Measurements from ENCODE around the gene SENP1. TPM values are rescaled to one million over a fixed set of nuclear protein-coding genes. Genes with fewer than 3 reads are reported as not detected.
A peak's percentile ranks its signal among the peaks of the same experiment; 100 is the strongest.
"Not testable (repeated sequence)": the region's sequence is repeated elsewhere in the genome, so short reads cannot be mapped to it uniquely, and the experiment has no call there.

Gene SENP1
- total RNA-seq, 1 donor from 2014 or later: 44.0 TPM

- H3K9me3 Mint-ChIP-seq: no peaks in the 10 kb centered on the region
Observed at GRCh38 chr12:48126953-48127630, 21.2 kb upstream of the SENP1 start.

GRCh38 chr12:48125985-48126384 lies 20.1 kb upstream of the SENP1 start:
- Mint-ChIP-seq H3K27ac (ENCODE audit: unreplicated experiment) (no peak overlapping the region), H3K27me3 (ENCODE audit: low read depth) (no peaks in the 10 kb centered on the region), H3K9me3 (no peaks in the 10 kb centered on the region), H3K36me3 (ENCODE audit: low read depth) (peaks cover 26% of the 10 kb centered on the region), H3K4me3 (no peak overlapping the region), H3K4me1 (peaks cover 27% of the 10 kb centered on the region)
- TF ChIP-seq, protein P1, sequence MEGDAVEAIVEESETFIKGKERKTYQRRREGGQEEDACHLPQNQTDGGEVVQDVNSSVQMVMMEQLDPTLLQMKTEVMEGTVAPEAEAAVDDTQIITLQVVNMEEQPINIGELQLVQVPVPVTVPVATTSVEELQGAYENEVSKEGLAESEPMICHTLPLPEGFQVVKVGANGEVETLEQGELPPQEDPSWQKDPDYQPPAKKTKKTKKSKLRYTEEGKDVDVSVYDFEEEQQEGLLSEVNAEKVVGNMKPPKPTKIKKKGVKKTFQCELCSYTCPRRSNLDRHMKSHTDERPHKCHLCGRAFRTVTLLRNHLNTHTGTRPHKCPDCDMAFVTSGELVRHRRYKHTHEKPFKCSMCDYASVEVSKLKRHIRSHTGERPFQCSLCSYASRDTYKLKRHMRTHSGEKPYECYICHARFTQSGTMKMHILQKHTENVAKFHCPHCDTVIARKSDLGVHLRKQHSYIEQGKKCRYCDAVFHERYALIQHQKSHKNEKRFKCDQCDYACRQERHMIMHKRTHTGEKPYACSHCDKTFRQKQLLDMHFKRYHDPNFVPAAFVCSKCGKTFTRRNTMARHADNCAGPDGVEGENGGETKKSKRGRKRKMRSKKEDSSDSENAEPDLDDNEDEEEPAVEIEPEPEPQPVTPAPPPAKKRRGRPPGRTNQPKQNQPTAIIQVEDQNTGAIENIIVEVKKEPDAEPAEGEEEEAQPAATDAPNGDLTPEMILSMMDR (conservative IDR thresholded peaks at IDR 0.05): no peak
- DNase-seq (ENCODE audit: low read depth, low spot score): no peak

More at GRCh38 chr12:48126953-48127630, 21.2 kb upstream of the SENP1 start:
- TF ChIP-seq, protein P1 (conservative IDR thresholded peaks at IDR 0.05): no peak
- H3K36me3 Mint-ChIP-seq (ENCODE audit: low read depth): peaks cover 26% of the 10 kb centered on the region
- peak overlapping the region; percentile 74 for H3K27ac Mint-ChIP-seq (ENCODE audit: unreplicated experiment)
- H3K4me1 Mint-ChIP-seq: peaks cover 16% of the 10 kb centered on the region
- no peaks in the 10 kb centered on the region for H3K27me3 Mint-ChIP-seq (ENCODE audit: low read depth)
- no peak overlapping the region for H3K4me3 Mint-ChIP-seq
- DNase-seq (ENCODE audit: low read depth, low spot score): no peak

GRCh38 chr12:48125542-48125941 lies 19.7 kb upstream of the SENP1 start:
- H3K4me3 Mint-ChIP-seq, H3K9me3 Mint-ChIP-seq: not testable (repeated sequence)

DNA sequence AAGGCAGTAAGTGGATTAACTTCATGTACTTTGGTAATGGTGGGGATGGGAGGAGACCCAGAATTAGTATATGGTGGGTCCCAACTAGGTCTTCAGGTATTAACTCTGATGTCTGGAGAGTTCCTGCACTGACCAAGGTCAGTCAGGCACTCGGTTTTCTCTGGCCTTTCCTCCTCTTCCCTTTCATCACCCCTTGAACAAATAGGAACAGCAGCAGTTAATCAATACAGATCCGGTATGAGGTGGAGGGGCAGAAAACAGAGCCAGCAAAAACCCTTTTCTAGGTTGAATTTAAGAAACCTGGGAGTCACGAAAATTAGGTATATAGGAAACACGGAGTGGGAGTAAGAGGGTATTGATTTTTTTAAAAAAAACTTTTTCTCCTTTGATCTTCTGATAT lies 17.3 kb upstream of the SENP1 start:
- no peak for DNase-seq (ENCODE audit: low read depth, low spot score)
- Mint-ChIP-seq H3K4me3 (no peak overlapping the region), H3K27ac (ENCODE audit: unreplicated experiment) (no peak overlapping the region), H3K9me3 (no peaks in the 10 kb centered on the region), H3K36me3 (ENCODE audit: low read depth) (peaks cover 18% of the 10 kb centered on the region), H3K4me1 (peaks cover 52% of the 10 kb centered on the region), H3K27me3 (ENCODE audit: low read depth) (no peaks in the 10 kb centered on the region)
- TF ChIP-seq, protein P1 (conservative IDR thresholded peaks at IDR 0.05): no peak

More at GRCh38 chr12:48125542-48125941, 19.7 kb upstream of the SENP1 start:
- peaks cover 25% of the 10 kb centered on the region for H3K36me3 Mint-ChIP-seq (ENCODE audit: low read depth)
- peaks cover 31% of the 10 kb centered on the region for H3K4me1 Mint-ChIP-seq
- H3K27ac Mint-ChIP-seq (ENCODE audit: unreplicated experiment); H3K27me3 Mint-ChIP-seq (ENCODE audit: low read depth); DNase-seq (ENCODE audit: low read depth, low spot score): not testable (repeated sequence)

- Mint-ChIP-seq H3K9me3 (no peaks in the 10 kb centered on the region), H3K27ac (ENCODE audit: unreplicated experiment) (no peak overlapping the region), H3K4me1 (peaks cover 53% of the 10 kb centered on the region), H3K27me3 (ENCODE audit: low read depth) (no peaks in the 10 kb centered on the region), H3K4me3 (peak overlapping the region; percentile 61), H3K36me3 (ENCODE audit: low read depth) (peaks cover 13% of the 10 kb centered on the region)
- TF ChIP-seq, protein P1 (conservative IDR thresholded peaks at IDR 0.05): no peak
- DNase-seq (ENCODE audit: low read depth, low spot score): no peak
Observed at GRCh38 chr12:48122065-48122834, 16.4 kb upstream of the SENP1 start.

DNA sequence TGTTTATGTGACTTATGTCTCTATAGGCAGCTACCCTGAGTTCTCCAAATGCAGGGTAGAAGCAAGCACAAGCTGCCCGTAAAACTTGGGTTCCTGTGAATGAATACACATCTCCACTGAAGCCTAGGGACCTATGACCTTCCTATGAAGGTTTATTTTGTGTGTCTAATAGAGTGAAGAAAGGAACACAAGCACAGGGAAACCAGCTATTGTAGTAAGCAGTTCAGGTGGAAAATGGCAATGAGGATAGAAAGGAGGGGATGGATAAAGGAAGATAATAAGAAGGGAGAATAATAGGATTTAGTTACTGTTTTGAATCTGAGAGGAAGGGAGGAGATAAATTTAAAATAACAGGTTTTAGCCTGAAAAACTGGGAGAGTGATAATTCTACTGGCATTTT lies 15.6 kb upstream of the SENP1 start:
- DNase-seq (ENCODE audit: low read depth, low spot score): no peak
- peak overlapping the region; percentile 61 for H3K4me3 Mint-ChIP-seq
- peaks cover 11% of the 10 kb centered on the region for H3K36me3 Mint-ChIP-seq (ENCODE audit: low read depth)
- peaks cover 4% of the 10 kb centered on the region for H3K27me3 Mint-ChIP-seq (ENCODE audit: low read depth)
- H3K9me3 Mint-ChIP-seq: no peaks in the 10 kb centered on the region
- no peak overlapping the region for H3K27ac Mint-ChIP-seq (ENCODE audit: unreplicated experiment)
- TF ChIP-seq, protein P1 (conservative IDR thresholded peaks at IDR 0.05): no peak
- peaks cover 53% of the 10 kb centered on the region for H3K4me1 Mint-ChIP-seq

All from neural crest cell (in vitro differentiated cells).